SU-DHL-6 (cell line): Measurements from ENCODE around the gene RFC4.

Experiments used
- H2AFZ ChIP-seq: fragments of 200-600 bp; sonication (generic); 2 replicates; pipeline ENCODE4 v1.6.1; 2014; ENCODE audit warnings: low read depth, mild to moderate bottlenecking, moderate library complexity, mixed read lengths, antibody characterized with exemption, low read length; ENCODE audit not compliant: severe bottlenecking
- H3F3A ChIP-seq: fragments of 200-600 bp; shearing (Covaris generic); 2 replicates; pipeline ENCODE4 v1.6.0; 2016; ENCODE audit warnings: antibody characterized with exemption, mild to moderate bottlenecking; ENCODE audit not compliant: insufficient read depth
- H3K27ac ChIP-seq: fragments of 200-600 bp; sonication (generic); 2 replicates; pipeline ENCODE4 v1.5.1; 2016; ENCODE audit warnings: low read depth, mild to moderate bottlenecking, low read length, moderate library complexity, mixed read lengths
- H3K27me3 ChIP-seq: fragments of 200-600 bp; sonication (generic), shearing (Covaris generic); 2 replicates; pipeline ENCODE4 v1.6.0; 2014; ENCODE audit warnings: mild to moderate bottlenecking, low read length
- H3K36me3 ChIP-seq: fragments of 200-600 bp; sonication (generic); 2 replicates; pipeline ENCODE4 v1.6.1; 2014; ENCODE audit warnings: mild to moderate bottlenecking, low read length, mixed read lengths
- H3K4me2 ChIP-seq: fragments of 300-600, 200-600 bp; shearing (Covaris generic), sonication (generic); 2 replicates; pipeline ENCODE4 v1.6.0; 2014; ENCODE audit warnings: low read length, low read depth, mild to moderate bottlenecking; ENCODE audit not compliant: poor library complexity, severe bottlenecking
- H3K4me3 ChIP-seq: fragments of 200-600 bp; sonication (generic); 2 replicates; pipeline ENCODE4 v1.5.1; 2014; ENCODE audit warnings: antibody characterized with exemption, low read length, mild to moderate bottlenecking, mixed read lengths; ENCODE audit not compliant: insufficient read depth, poor library complexity, severe bottlenecking
- H3K79me2 ChIP-seq: fragments of 200-600 bp; sonication (generic); 2 replicates; pipeline ENCODE4 v1.6.1; 2014; ENCODE audit warnings: mild to moderate bottlenecking, low read length, moderate library complexity; ENCODE audit not compliant: insufficient read depth
- H3K9ac ChIP-seq: fragments of 200-600 bp; sonication (generic); 2 replicates; pipeline ENCODE4 v1.7.0; 2014; ENCODE audit warnings: mild to moderate bottlenecking, low read length
- H3K9me2 ChIP-seq: fragments of 200-600 bp; sonication (generic); replicated peaks from 2 replicates; pipeline ENCODE4 v1.6.1; 2014; ENCODE audit warnings: low read length; ENCODE audit not compliant: insufficient read depth
- H3K9me3 ChIP-seq: fragments of 200-600 bp; sonication (generic); 2 replicates; pipeline ENCODE4 v1.6.1; 2014; ENCODE audit warnings: low read length, mixed read lengths; ENCODE audit not compliant: insufficient read depth
- H4K20me1 ChIP-seq: fragments of 200-600 bp; sonication (generic); 2 replicates; pipeline ENCODE4 v1.6.1; 2014; ENCODE audit warnings: low read depth, mild to moderate bottlenecking, antibody characterized with exemption, low read length, moderate library complexity, mixed read lengths
- EZH2phosphoT487 ChIP-seq: fragments of 200-600 bp; sonication (generic), shearing (Covaris generic); conservative IDR thresholded peaks from 2 replicates; pipeline ENCODE4 v1.6.1; 2018; ENCODE audit warnings: mild to moderate bottlenecking, antibody characterized with exemption, low read length, moderate library complexity, mixed read lengths
- TF ChIP-seq, protein P1 (sequence below): fragments of 200-600 bp; sonication (generic); IDR thresholded peaks from one replicate; pipeline ENCODE4 v1.5.1; 2017; ENCODE audit warnings: antibody characterized with exemption, mild to moderate bottlenecking, low read length, moderate library complexity; ENCODE audit not compliant: insufficient read depth, poor library complexity, severe bottlenecking

Gene RFC4

DNA sequence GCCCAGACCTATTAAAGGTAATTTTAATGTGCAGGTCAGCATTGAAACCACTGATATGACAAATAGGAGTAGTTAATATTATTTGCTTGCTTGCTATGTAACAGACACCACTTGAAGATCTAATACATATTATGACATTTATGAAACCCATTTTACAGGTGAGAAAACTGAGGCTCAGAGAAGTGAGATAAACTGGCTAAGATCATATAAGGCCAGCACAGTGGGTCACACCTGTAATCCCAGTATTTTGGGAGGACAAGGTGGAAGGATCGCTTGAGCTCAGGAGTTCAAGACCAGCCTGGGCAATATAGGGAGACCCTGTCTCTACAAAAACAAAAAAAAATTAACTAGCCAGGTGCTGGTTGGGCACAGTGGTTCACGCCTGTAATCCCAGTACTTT is 56.0 kb downstream of the RFC4 start:
- no peaks in the 10 kb centered on the region for H4K20me1 ChIP-seq
- H2AFZ ChIP-seq, result no peak overlapping the region
- H3K9me2 ChIP-seq, result no peaks in the 10 kb centered on the region
- H3K27me3 ChIP-seq, result no peaks in the 10 kb centered on the region
- no peaks in the 10 kb centered on the region for H3K9me3 ChIP-seq
- TF ChIP-seq, protein P1, sequence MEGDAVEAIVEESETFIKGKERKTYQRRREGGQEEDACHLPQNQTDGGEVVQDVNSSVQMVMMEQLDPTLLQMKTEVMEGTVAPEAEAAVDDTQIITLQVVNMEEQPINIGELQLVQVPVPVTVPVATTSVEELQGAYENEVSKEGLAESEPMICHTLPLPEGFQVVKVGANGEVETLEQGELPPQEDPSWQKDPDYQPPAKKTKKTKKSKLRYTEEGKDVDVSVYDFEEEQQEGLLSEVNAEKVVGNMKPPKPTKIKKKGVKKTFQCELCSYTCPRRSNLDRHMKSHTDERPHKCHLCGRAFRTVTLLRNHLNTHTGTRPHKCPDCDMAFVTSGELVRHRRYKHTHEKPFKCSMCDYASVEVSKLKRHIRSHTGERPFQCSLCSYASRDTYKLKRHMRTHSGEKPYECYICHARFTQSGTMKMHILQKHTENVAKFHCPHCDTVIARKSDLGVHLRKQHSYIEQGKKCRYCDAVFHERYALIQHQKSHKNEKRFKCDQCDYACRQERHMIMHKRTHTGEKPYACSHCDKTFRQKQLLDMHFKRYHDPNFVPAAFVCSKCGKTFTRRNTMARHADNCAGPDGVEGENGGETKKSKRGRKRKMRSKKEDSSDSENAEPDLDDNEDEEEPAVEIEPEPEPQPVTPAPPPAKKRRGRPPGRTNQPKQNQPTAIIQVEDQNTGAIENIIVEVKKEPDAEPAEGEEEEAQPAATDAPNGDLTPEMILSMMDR, result no peak
- no peak for TF ChIP-seq EZH2phosphoT487
- H3K36me3 ChIP-seq, result no peaks in the 10 kb centered on the region
- no peak overlapping the region for H3K4me3 ChIP-seq
- H3K79me2 ChIP-seq, result no peaks in the 10 kb centered on the region
- H3K27ac ChIP-seq, result no peak overlapping the region
- no peak overlapping the region for H3K4me2 ChIP-seq
- no peaks in the 10 kb centered on the region for H3F3A ChIP-seq
- H3K9ac ChIP-seq, result no peak overlapping the region

DNA sequence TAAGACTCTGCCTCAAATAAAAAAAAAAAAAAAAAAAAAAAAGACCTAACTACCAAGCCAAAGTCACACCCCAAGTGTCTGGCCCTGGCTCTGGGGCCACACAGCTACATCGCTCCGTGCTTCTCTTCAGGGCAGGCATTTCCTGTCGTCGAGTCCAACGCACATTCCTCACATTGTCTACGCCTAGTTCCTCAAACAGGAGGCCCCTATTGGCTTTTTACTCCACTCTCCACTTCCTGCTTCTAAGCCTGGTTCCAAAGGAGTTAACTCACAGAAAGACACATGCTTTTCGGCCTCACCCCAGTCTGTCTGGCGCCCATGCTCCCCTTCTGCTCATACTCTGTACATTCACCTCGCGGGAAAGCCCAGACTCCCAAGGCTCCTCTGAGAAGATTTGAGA is 60.3 kb downstream of the RFC4 start:
- no peak for TF ChIP-seq EZH2phosphoT487
- TF ChIP-seq, protein P1, result no peak
- H3K79me2 ChIP-seq, result no peaks in the 10 kb centered on the region
- H3K27ac ChIP-seq, result no peak overlapping the region
- no peaks in the 10 kb centered on the region for H3K27me3 ChIP-seq
- H3K4me2 ChIP-seq, result no peak overlapping the region
- no peaks in the 10 kb centered on the region for H4K20me1 ChIP-seq
- no peaks in the 10 kb centered on the region for H3K9me3 ChIP-seq
- H3K36me3 ChIP-seq, result no peaks in the 10 kb centered on the region
- no peaks in the 10 kb centered on the region for H3F3A ChIP-seq
- H3K9me2 ChIP-seq, result no peaks in the 10 kb centered on the region
- H3K9ac ChIP-seq, result no peak overlapping the region
- H3K4me3 ChIP-seq, result no peak overlapping the region
- H2AFZ ChIP-seq, result no peak overlapping the region

- no peaks in the 10 kb centered on the region for H3K9me2 ChIP-seq
- no peaks in the 10 kb centered on the region for H3K79me2 ChIP-seq
- no peak overlapping the region for H3K4me3 ChIP-seq
- TF ChIP-seq, protein P1, result no peak
- TF ChIP-seq EZH2phosphoT487, result no peak
- no peak overlapping the region for H3K27ac ChIP-seq
- no peaks in the 10 kb centered on the region for H3F3A ChIP-seq
- no peaks in the 10 kb centered on the region for H4K20me1 ChIP-seq
- H3K9ac ChIP-seq, result no peak overlapping the region
- H3K36me3 ChIP-seq, result no peaks in the 10 kb centered on the region
- H3K4me2 ChIP-seq, result no peak overlapping the region
- H3K9me3 ChIP-seq, result no peaks in the 10 kb centered on the region
- H3K27me3 ChIP-seq, result no peaks in the 10 kb centered on the region
- no peak overlapping the region for H2AFZ ChIP-seq
These were observed 62.6 kb downstream of the RFC4 start for GRCh38 chr3:186743666-186744065.
